Uterus (tissue), 4 donors: Measurements from ENCODE around the gene PDIK1L. TPM values are rescaled to one million over a fixed set of nuclear protein-coding genes. Genes with fewer than 3 reads are reported as not detected.
A peak's percentile ranks its signal among the peaks of the same experiment; 100 is the strongest.

Source experiments
- DNase-seq, 2 donors: peaks; one replicate each; pipeline ENCODE4 v3.0.0-alpha.2; 2019 to 2020
- H3K27ac ChIP-seq, 2 donors: fragments of 200-600 bp; sonication (generic); 1 replicate in 1 of 2; 2 replicates in 1 of 2; pipeline ENCODE4 v1.5.1; 2016 to 2018
- H3K27me3 ChIP-seq, 2 donors: fragments of 200-600 bp; sonication (generic); one replicate each; pipeline ENCODE4 v1.5.1; 2018 to 2019; ENCODE audit warnings: control low read depth in 1 of 2
- H3K36me3 ChIP-seq, 2 donors: fragments of 200-600 bp; sonication (generic); one replicate each; pipeline ENCODE4 v1.5.1; 2019; ENCODE audit warnings: control low read depth in 1 of 2
- H3K4me1 ChIP-seq, 2 donors: fragments of 200-600 bp; sonication (generic); one replicate each; pipeline ENCODE4 v1.5.1; 2018 to 2019; ENCODE audit warnings: control low read depth in 1 of 2
- H3K4me3 ChIP-seq, 2 donors: fragments of 200-600 bp; sonication (generic); 1 replicate in 1 of 2; 2 replicates in 1 of 2; pipeline ENCODE4 v1.5.1; 2018 to 2019; ENCODE audit warnings: mild to moderate bottlenecking in 1 of 2
- H3K9me3 ChIP-seq, 2 donors: fragments of 200-600 bp; sonication (generic); one replicate each; pipeline ENCODE4 v1.5.1; 2019; ENCODE audit warnings: control low read depth in 1 of 2
- CTCF ChIP-seq, 4 experiments: fragments of 200-600 bp in 2 of 4; fragments of 450-650 bp in 2 of 4; sonication (generic) in 2 of 4; IDR thresholded peaks; one replicate each; pipeline ENCODE4 v1.5.1; 2016 to 2019; ENCODE audit warnings: antibody characterized with exemption in 4 of 4, mild to moderate bottlenecking in 2 of 4, moderate library complexity in 1 of 4
- POLR2A ChIP-seq, 2 donors: fragments of 450-650 bp; IDR thresholded peaks; one replicate each; pipeline ENCODE4 v1.6.1; 2016; ENCODE audit warnings: antibody characterized with exemption in 2 of 2, mild to moderate bottlenecking in 1 of 2, moderate library complexity in 1 of 2
- intact Hi-C: fragments of 100-400 bp; cut with DNase I; formaldehyde crosslinking; loops from one replicate; pipeline ENCODE4 v1.15.1; 2023; ENCODE audit warnings: low total_unique reads
- total RNA-seq, 4 donors: library from RNA; depleted of rRNA in 3 of 4; stranded (reverse); fragments of >200 nt in 3 of 4; gene quantifications; one replicate each; pipeline versions ENCODE4 v1.1.0 to v1.2.4, GENCODE V29; 2014 to 2023
- donor health status: DM: yes; HTN: yes; CAD: no.

PDIK1L gene
- 10 to 100 TPM; 13.8 to 95.6 (median 20.9) TPM for total RNA-seq

- peaks cover 0 to 7% of the 10 kb centered on the region in 2 donors for H3K4me1 ChIP-seq
- H3K4me3 ChIP-seq: peak within 1 kb of the TSS; percentile 77 to 89
- peak within 1 kb of the TSS; percentile 84 to 97 for H3K27ac ChIP-seq
- H3K27me3 ChIP-seq: no peaks in the 10 kb centered on the region
- no peaks in the 10 kb centered on the region for H3K9me3 ChIP-seq
- no peaks in the 10 kb centered on the region for H3K36me3 ChIP-seq
- intact Hi-C loops: no loop called here
- TF ChIP-seq POLR2A (IDR thresholded peaks at IDR 0.05): peak; percentile 49 to 63
- peak in 1 of 4 experiments; percentile 35 for TF ChIP-seq CTCF (IDR thresholded peaks at IDR 0.05)
- peak; percentile 90 to 95 for DNase-seq
These were observed at the start of gene PDIK1L for GRCh38 chr1:26111530-26112406. Gene PDIK1L, plus strand, starts transcription at chr1:26111824. Its CDS starts 2,485 bp downstream, at chr1:26114309.

- H3K4me3 ChIP-seq: no peak overlapping the region
- H3K27ac ChIP-seq: no peak overlapping the region
- intact Hi-C loops: no loop called here
- TF ChIP-seq POLR2A (IDR thresholded peaks at IDR 0.05): no peak
- no peak for TF ChIP-seq CTCF (IDR thresholded peaks at IDR 0.05)
- H3K9me3 ChIP-seq: no peaks in the 10 kb centered on the region
- no peaks in the 10 kb centered on the region for H3K36me3 ChIP-seq
- no peaks in the 10 kb centered on the region for H3K27me3 ChIP-seq
- DNase-seq: no peak
- H3K4me1 ChIP-seq: no peaks in the 10 kb centered on the region
These were observed 47.1 kb upstream of the PDIK1L start for GRCh38 chr1:26064553-26064952.

- intact Hi-C loops: no loop called here
- Histone ChIP-seq H3K27me3 (no peaks in the 10 kb centered on the region), H3K4me1 (no peaks in the 10 kb centered on the region), H3K4me3 (no peak overlapping the region), H3K36me3 (no peaks in the 10 kb centered on the region), H3K9me3 (no peaks in the 10 kb centered on the region), H3K27ac (peak overlapping the region; percentile 70 to 73)
- no peak for TF ChIP-seq POLR2A (IDR thresholded peaks at IDR 0.05)
- TF ChIP-seq CTCF (IDR thresholded peaks at IDR 0.05): no peak
- no peak for DNase-seq
These were observed 45.5 kb upstream of the PDIK1L start for GRCh38 chr1:26066160-26066559.

GRCh38 chr1:26066857-26067256 is 44.8 kb upstream of the PDIK1L start:
- H3K4me3 ChIP-seq: no peak overlapping the region
- DNase-seq: peak; percentile 50 to 66
- peak overlapping the region; percentile 70 to 73 for H3K27ac ChIP-seq
- H3K27me3 ChIP-seq: no peaks in the 10 kb centered on the region
- H3K36me3 ChIP-seq: no peaks in the 10 kb centered on the region
- H3K9me3 ChIP-seq: no peaks in the 10 kb centered on the region
- no peaks in the 10 kb centered on the region for H3K4me1 ChIP-seq
- intact Hi-C loops: no loop called here
- TF ChIP-seq CTCF (IDR thresholded peaks at IDR 0.05) (no peak), POLR2A (IDR thresholded peaks at IDR 0.05) (no peak)

- intact Hi-C loops: no loop called here
- TF ChIP-seq CTCF (IDR thresholded peaks at IDR 0.05) (no peak), POLR2A (IDR thresholded peaks at IDR 0.05) (no peak)
- H3K27ac ChIP-seq: peak within 1 kb of the TSS; percentile 70 to 73
- H3K36me3 ChIP-seq: no peaks in the 10 kb centered on the region
- H3K9me3 ChIP-seq: no peaks in the 10 kb centered on the region
- H3K4me1 ChIP-seq: no peaks in the 10 kb centered on the region
- peak; percentile 27 to 52 for DNase-seq
- no peaks in the 10 kb centered on the region for H3K27me3 ChIP-seq
- H3K4me3 ChIP-seq: no peak within 1 kb of the TSS
These were observed 44.2 kb upstream of the PDIK1L start, which contains the start of gene TRIM63 for GRCh38 chr1:26067432-26067911. Gene TRIM63, minus strand, starts transcription at chr1:26067630. Its CDS starts 136 bp downstream, at chr1:26067494.
